ENCODE data around the gene NPRL2. TPM values are rescaled to one million over a fixed set of nuclear protein-coding genes. Genes with fewer than 3 reads are reported as not detected.

Gene NPRL2
- total and polyA plus RNA-seq, 2 of the 13 experiments (the other 11 are each of a cell fraction or from before 2014, with no cell fraction given) = 30.6 to 51.4 TPM

- TF ChIP-seq, protein P1, sequence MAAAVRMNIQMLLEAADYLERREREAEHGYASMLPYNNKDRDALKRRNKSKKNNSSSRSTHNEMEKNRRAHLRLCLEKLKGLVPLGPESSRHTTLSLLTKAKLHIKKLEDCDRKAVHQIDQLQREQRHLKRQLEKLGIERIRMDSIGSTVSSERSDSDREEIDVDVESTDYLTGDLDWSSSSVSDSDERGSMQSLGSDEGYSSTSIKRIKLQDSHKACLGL (CRISPR knock-in tag; IDR thresholded peaks at IDR 0.05) = no peak
- TF ChIP-seq, protein P2, sequence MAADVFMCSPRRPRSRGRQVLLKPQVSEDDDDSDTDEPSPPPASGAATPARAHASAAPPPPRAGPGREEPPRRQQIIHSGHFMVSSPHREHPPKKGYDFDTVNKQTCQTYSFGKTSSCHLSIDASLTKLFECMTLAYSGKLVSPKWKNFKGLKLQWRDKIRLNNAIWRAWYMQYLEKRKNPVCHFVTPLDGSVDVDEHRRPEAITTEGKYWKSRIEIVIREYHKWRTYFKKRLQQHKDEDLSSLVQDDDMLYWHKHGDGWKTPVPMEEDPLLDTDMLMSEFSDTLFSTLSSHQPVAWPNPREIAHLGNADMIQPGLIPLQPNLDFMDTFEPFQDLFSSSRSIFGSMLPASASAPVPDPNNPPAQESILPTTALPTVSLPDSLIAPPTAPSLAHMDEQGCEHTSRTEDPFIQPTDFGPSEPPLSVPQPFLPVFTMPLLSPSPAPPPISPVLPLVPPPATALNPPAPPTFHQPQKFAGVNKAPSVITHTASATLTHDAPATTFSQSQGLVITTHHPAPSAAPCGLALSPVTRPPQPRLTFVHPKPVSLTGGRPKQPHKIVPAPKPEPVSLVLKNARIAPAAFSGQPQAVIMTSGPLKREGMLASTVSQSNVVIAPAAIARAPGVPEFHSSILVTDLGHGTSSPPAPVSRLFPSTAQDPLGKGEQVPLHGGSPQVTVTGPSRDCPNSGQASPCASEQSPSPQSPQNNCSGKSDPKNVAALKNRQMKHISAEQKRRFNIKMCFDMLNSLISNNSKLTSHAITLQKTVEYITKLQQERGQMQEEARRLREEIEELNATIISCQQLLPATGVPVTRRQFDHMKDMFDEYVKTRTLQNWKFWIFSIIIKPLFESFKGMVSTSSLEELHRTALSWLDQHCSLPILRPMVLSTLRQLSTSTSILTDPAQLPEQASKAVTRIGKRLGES (CRISPR knock-in tag; IDR thresholded peaks at IDR 0.05; ENCODE audit: borderline replicate concordance) = 0 out of 2 replicates have a peak, but pooled peaks have one; percentile 27
- TF ChIP-seq FIP1L1 (IDR thresholded peaks at IDR 0.05; ENCODE audit: borderline replicate concordance, insufficient read depth, low read depth, low read length) (no peak), ZNF3 (CRISPR knock-in tag; IDR thresholded peaks at IDR 0.05) (no peak), ZZZ3 (CRISPR knock-in tag; IDR thresholded peaks at IDR 0.05; ENCODE audit: borderline replicate concordance) (no peak), MAF1 (CRISPR knock-in tag; IDR thresholded peaks at IDR 0.05; ENCODE audit: borderline replicate concordance) (no peak; the same call in 1 of the 2 replicates), DNMT1 (CRISPR knock-in tag; IDR thresholded peaks at IDR 0.05) (no peak), SP4 (CRISPR knock-in tag; IDR thresholded peaks at IDR 0.05) (no peak; the same call in 1 of the 2 replicates), ZBTB2 (CRISPR knock-in tag; IDR thresholded peaks at IDR 0.05; ENCODE audit: low read depth) (no peak), EP300 (IDR thresholded peaks at IDR 0.05; ENCODE audit: low read depth in 2 of 2, low read length in 2 of 2) (no peak), EP300 (CRISPR knock-in tag; IDR thresholded peaks at IDR 0.05; ENCODE audit: borderline replicate concordance) (no peak), ATRX (CRISPR knock-in tag; IDR thresholded peaks at IDR 0.05; ENCODE audit: borderline replicate concordance) (no peak), SMC3 (IDR thresholded peaks at IDR 0.05; ENCODE audit: low read length) (no peak), PCBP2 (optimal IDR thresholded peaks at IDR 0.05; ENCODE audit: low read depth, low read length, poor library complexity, severe bottlenecking) (no peak), ZNF180 (CRISPR knock-in tag; IDR thresholded peaks at IDR 0.05; ENCODE audit: borderline replicate concordance, low read depth) (no peak), ZNF562 (CRISPR knock-in tag; IDR thresholded peaks at IDR 0.05; ENCODE audit: borderline replicate concordance) (no peak), ZMYM4 (CRISPR knock-in tag; IDR thresholded peaks at IDR 0.05) (no peak)
- TF ChIP-seq, protein P3, sequence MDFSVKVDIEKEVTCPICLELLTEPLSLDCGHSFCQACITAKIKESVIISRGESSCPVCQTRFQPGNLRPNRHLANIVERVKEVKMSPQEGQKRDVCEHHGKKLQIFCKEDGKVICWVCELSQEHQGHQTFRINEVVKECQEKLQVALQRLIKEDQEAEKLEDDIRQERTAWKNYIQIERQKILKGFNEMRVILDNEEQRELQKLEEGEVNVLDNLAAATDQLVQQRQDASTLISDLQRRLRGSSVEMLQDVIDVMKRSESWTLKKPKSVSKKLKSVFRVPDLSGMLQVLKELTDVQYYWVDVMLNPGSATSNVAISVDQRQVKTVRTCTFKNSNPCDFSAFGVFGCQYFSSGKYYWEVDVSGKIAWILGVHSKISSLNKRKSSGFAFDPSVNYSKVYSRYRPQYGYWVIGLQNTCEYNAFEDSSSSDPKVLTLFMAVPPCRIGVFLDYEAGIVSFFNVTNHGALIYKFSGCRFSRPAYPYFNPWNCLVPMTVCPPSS (IDR thresholded peaks at IDR 0.05) = no peak
- TF ChIP-seq, protein P4, sequence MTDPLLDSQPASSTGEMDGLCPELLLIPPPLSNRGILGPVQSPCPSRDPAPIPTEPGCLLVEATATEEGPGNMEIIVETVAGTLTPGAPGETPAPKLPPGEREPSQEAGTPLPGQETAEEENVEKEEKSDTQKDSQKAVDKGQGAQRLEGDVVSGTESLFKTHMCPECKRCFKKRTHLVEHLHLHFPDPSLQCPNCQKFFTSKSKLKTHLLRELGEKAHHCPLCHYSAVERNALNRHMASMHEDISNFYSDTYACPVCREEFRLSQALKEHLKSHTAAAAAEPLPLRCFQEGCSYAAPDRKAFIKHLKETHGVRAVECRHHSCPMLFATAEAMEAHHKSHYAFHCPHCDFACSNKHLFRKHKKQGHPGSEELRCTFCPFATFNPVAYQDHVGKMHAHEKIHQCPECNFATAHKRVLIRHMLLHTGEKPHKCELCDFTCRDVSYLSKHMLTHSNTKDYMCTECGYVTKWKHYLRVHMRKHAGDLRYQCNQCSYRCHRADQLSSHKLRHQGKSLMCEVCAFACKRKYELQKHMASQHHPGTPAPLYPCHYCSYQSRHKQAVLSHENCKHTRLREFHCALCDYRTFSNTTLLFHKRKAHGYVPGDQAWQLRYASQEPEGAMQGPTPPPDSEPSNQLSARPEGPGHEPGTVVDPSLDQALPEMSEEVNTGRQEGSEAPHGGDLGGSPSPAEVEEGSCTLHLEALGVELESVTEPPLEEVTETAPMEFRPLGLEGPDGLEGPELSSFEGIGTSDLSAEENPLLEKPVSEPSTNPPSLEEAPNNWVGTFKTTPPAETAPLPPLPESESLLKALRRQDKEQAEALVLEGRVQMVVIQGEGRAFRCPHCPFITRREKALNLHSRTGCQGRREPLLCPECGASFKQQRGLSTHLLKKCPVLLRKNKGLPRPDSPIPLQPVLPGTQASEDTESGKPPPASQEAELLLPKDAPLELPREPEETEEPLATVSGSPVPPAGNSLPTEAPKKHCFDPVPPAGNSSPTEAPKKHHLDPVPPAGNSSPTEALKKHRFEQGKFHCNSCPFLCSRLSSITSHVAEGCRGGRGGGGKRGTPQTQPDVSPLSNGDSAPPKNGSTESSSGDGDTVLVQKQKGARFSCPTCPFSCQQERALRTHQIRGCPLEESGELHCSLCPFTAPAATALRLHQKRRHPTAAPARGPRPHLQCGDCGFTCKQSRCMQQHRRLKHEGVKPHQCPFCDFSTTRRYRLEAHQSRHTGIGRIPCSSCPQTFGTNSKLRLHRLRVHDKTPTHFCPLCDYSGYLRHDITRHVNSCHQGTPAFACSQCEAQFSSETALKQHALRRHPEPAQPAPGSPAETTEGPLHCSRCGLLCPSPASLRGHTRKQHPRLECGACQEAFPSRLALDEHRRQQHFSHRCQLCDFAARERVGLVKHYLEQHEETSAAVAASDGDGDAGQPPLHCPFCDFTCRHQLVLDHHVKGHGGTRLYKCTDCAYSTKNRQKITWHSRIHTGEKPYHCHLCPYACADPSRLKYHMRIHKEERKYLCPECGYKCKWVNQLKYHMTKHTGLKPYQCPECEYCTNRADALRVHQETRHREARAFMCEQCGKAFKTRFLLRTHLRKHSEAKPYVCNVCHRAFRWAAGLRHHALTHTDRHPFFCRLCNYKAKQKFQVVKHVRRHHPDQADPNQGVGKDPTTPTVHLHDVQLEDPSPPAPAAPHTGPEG (CRISPR knock-in tag; IDR thresholded peaks at IDR 0.05) = no peak
These were observed 28.5 kb downstream of the NPRL2 start (continued) for GRCh38 chr3:50322115-50322385.

Measured in HepG2 (cell line).